ENCODE measurements around the gene PELI2.
A peak's percentile ranks its signal among the peaks of the same experiment; 100 is the strongest.

Gene PELI2

GRCh38 chr14:56273155-56273554 lies 154.9 kb downstream of the PELI2 start:
- peak; percentile 58 for DNase-seq (ENCODE audit: low read depth)
- H3K4me3 ChIP-seq (ENCODE audit: low read depth, low read length) = no peak overlapping the region

- DNase-seq (ENCODE audit: low read depth) = no peak
- H3K4me3 ChIP-seq (ENCODE audit: low read depth, low read length) = no peak overlapping the region
Measured at GRCh38 chr14:56273951-56274350, 155.7 kb downstream of the PELI2 start.

- no peak for DNase-seq (ENCODE audit: low read depth)
- H3K4me3 ChIP-seq (ENCODE audit: low read depth, low read length) = no peak overlapping the region
Measured at GRCh38 chr14:56274556-56274955, 156.3 kb downstream of the PELI2 start.

- no peak overlapping the region for H3K4me3 ChIP-seq (ENCODE audit: low read depth, low read length)
- no peak for DNase-seq (ENCODE audit: low read depth)
Measured at GRCh38 chr14:56276108-56276507, 157.9 kb downstream of the PELI2 start.

- H3K4me3 ChIP-seq (ENCODE audit: low read depth, low read length) = no peak overlapping the region
- no peak for DNase-seq (ENCODE audit: low read depth)
Measured at GRCh38 chr14:56278383-56278782, 160.2 kb downstream of the PELI2 start.

- H3K4me3 ChIP-seq (ENCODE audit: low read depth, low read length) = no peak overlapping the region
- no peak for DNase-seq (ENCODE audit: low read depth)
Measured at GRCh38 chr14:56280843-56281242, 162.6 kb downstream of the PELI2 start.

- DNase-seq (ENCODE audit: low read depth) = no peak
- H3K4me3 ChIP-seq (ENCODE audit: low read depth, low read length) = no peak overlapping the region
Measured at GRCh38 chr14:56282179-56282578, 164.0 kb downstream of the PELI2 start.

GRCh38 chr14:56284641-56285040 lies 166.4 kb downstream of the PELI2 start:
- no peak overlapping the region for H3K4me3 ChIP-seq (ENCODE audit: low read depth, low read length)
- DNase-seq (ENCODE audit: low read depth) = no peak

- H3K4me3 ChIP-seq (ENCODE audit: low read depth, low read length) = no peak overlapping the region
- DNase-seq (ENCODE audit: low read depth) = no peak
Measured at GRCh38 chr14:56289155-56289554, 170.9 kb downstream of the PELI2 start.

GRCh38 chr14:56290195-56290594 lies 172.0 kb downstream of the PELI2 start:
- DNase-seq (ENCODE audit: low read depth) = no peak
- no peak overlapping the region for H3K4me3 ChIP-seq (ENCODE audit: low read depth, low read length)

GRCh38 chr14:56292970-56293369 lies 174.8 kb downstream of the PELI2 start:
- no peak overlapping the region for H3K4me3 ChIP-seq (ENCODE audit: low read depth, low read length)
- DNase-seq (ENCODE audit: low read depth) = no peak

- no peak for DNase-seq (ENCODE audit: low read depth)
- no peak overlapping the region for H3K4me3 ChIP-seq (ENCODE audit: low read depth, low read length)
Measured at GRCh38 chr14:56293506-56293905, 175.3 kb downstream of the PELI2 start.

- no peak overlapping the region for H3K4me3 ChIP-seq (ENCODE audit: low read depth, low read length)
- no peak for DNase-seq (ENCODE audit: low read depth)
Measured at GRCh38 chr14:56294128-56294527, 175.9 kb downstream of the PELI2 start.

- no peak overlapping the region for H3K4me3 ChIP-seq (ENCODE audit: low read depth, low read length)
- no peak for DNase-seq (ENCODE audit: low read depth)
Measured at GRCh38 chr14:56295743-56296142, 177.5 kb downstream of the PELI2 start.

GRCh38 chr14:56297449-56297848 lies 179.2 kb downstream of the PELI2 start:
- H3K4me3 ChIP-seq (ENCODE audit: low read depth, low read length) = no peak overlapping the region
- no peak for DNase-seq (ENCODE audit: low read depth)

- DNase-seq (ENCODE audit: low read depth) = no peak
- no peak overlapping the region for H3K4me3 ChIP-seq (ENCODE audit: low read depth, low read length)
Measured at GRCh38 chr14:56299306-56299984, 181.2 kb downstream of the PELI2 start.

- H3K4me3 ChIP-seq (ENCODE audit: low read depth, low read length) = no peak overlapping the region
- DNase-seq (ENCODE audit: low read depth) = peak; percentile 39
Measured at GRCh38 chr14:56300495-56300894, 182.3 kb downstream of the PELI2 start.

- no peak for DNase-seq (ENCODE audit: low read depth)
- H3K4me3 ChIP-seq (ENCODE audit: low read depth, low read length) = no peak overlapping the region
Measured at GRCh38 chr14:56304456-56304855, 186.2 kb downstream of the PELI2 start.

GRCh38 chr14:56309198-56309597 lies 191.0 kb downstream of the PELI2 start:
- H3K4me3 ChIP-seq (ENCODE audit: low read depth, low read length) = no peak overlapping the region
- DNase-seq (ENCODE audit: low read depth) = no peak

GRCh38 chr14:56310643-56311042 lies 192.4 kb downstream of the PELI2 start:
- H3K4me3 ChIP-seq (ENCODE audit: low read depth, low read length) = no peak overlapping the region
- no peak for DNase-seq (ENCODE audit: low read depth)

- no peak for DNase-seq (ENCODE audit: low read depth)
- H3K4me3 ChIP-seq (ENCODE audit: low read depth, low read length) = no peak overlapping the region
Measured at GRCh38 chr14:56313789-56314188, 195.6 kb downstream of the PELI2 start.

All from skeletal muscle cell (primary cell).